Measurements from ENCODE around the gene SRP14. TPM values are rescaled to one million over a fixed set of nuclear protein-coding genes. Genes with fewer than 3 reads are reported as not detected.

Gene SRP14
- total and polyA plus RNA-seq, 9 of the 15 experiments (the other 6 are each of a cell fraction or from before 2014, with no cell fraction given) = 161 to 1,097 (median 402) TPM

- TF ChIP-seq CUX1 (CRISPR knock-in tag; IDR thresholded peaks at IDR 0.05) (no peak), OTX1 (CRISPR knock-in tag; IDR thresholded peaks at IDR 0.05) (no peak), ZNF140 (CRISPR knock-in tag; IDR thresholded peaks at IDR 0.05) (no peak), ZNF277 (CRISPR knock-in tag; IDR thresholded peaks at IDR 0.05; ENCODE audit: borderline replicate concordance) (no peak), ESRRA (IDR thresholded peaks at IDR 0.05; ENCODE audit: borderline replicate concordance, low read depth) (peak; percentile 28; the same call in 1 of the 2 replicates), ZC3H8 (IDR thresholded peaks at IDR 0.05) (no peak), PBX2 (CRISPR knock-in tag; IDR thresholded peaks at IDR 0.05; ENCODE audit: low read depth) (no peak), PBX2 (tag; conservative IDR thresholded peaks at IDR 0.05; ENCODE audit: low read depth) (no peak), TCF7L2 (IDR thresholded peaks at IDR 0.05; ENCODE audit: low read depth, low read length) (no peak), CBX8 (IDR thresholded peaks at IDR 0.05; ENCODE audit: borderline replicate concordance, extremely low read depth, low read depth, low read length, poor library complexity, severe bottlenecking) (no peak), MTA2 (IDR thresholded peaks at IDR 0.05; ENCODE audit: low read depth) (no peak), ZNF77 (CRISPR knock-in tag; IDR thresholded peaks at IDR 0.05) (no peak), MITF (IDR thresholded peaks at IDR 0.05) (no peak), NBN (IDR thresholded peaks at IDR 0.05; ENCODE audit: low read depth) (no peak), CBX1 (IDR thresholded peaks at IDR 0.05; ENCODE audit: low read depth) (0 out of 2 replicates have a peak, but pooled peaks have one; percentile 34), RFX5 (IDR thresholded peaks at IDR 0.05; ENCODE audit: low read depth, low read length) (no peak), SOX6 (IDR thresholded peaks at IDR 0.05) (peak; percentile 85)
These were observed at the start of gene SRP14 (continued) for GRCh38 chr15:40038638-40039543.

Measured in K562 (cell line).